Lung (tissue), 12 donors: ENCODE results near the gene MRPL37. TPM values are rescaled to one million over a fixed set of nuclear protein-coding genes. Genes with fewer than 3 reads are reported as not detected.

Source experiments
- ATAC-seq: fragments of 200-7000 bp; cut with Tn5 transposase; one replicate; pipeline ENCODE4 v1.9.1; 2020; ENCODE audit warnings: moderate number of reproducible peaks; ENCODE audit not compliant: insufficient read depth, low FRiP score
- DNase-seq, 3 donors: peaks; one replicate each; pipeline ENCODE4 v3.0.0-alpha.2; 2013 to 2017
- H3K27ac ChIP-seq, 2 donors: one replicate each; pipeline ENCODE4 v1.5.1; 2013; ENCODE audit warnings: mild to moderate bottlenecking in 2 of 2, moderate library complexity in 2 of 2, control low read depth in 1 of 2, inconsistent platforms in 1 of 2, low read depth in 1 of 2, low read length in 1 of 2
- H3K27me3 ChIP-seq, 3 donors: one replicate each; pipeline ENCODE4 v1.5.1; 2013; ENCODE audit warnings: low read length in 2 of 3; ENCODE audit not compliant: control insufficient read depth in 3 of 3, insufficient read depth in 3 of 3
- H3K36me3 ChIP-seq, 4 donors: one replicate each; pipeline ENCODE4 v1.5.1; 2013; ENCODE audit warnings: low read length in 4 of 4, mild to moderate bottlenecking in 1 of 4, moderate library complexity in 1 of 4; ENCODE audit not compliant: control insufficient read depth in 4 of 4, insufficient read depth in 4 of 4
- H3K4me1 ChIP-seq, 5 donors: one replicate each; pipeline ENCODE4 v1.5.1; 2013; ENCODE audit warnings: low read length in 5 of 5, mild to moderate bottlenecking in 2 of 5, moderate library complexity in 1 of 5; ENCODE audit not compliant: control insufficient read depth in 5 of 5, insufficient read depth in 5 of 5
- H3K4me3 ChIP-seq: one replicate; pipeline ENCODE4 v1.5.1; 2013; ENCODE audit warnings: mild to moderate bottlenecking, control low read depth, moderate library complexity
- H3K9ac ChIP-seq, 2 donors: one replicate each; pipeline ENCODE4 v1.5.1; 2013; ENCODE audit warnings: low read length in 2 of 2, control low read depth in 1 of 2; ENCODE audit not compliant: insufficient read depth in 1 of 2
- H3K9me3 ChIP-seq, 4 donors: one replicate each; pipeline ENCODE4 v1.5.1; 2013; ENCODE audit warnings: low read length in 3 of 4, mild to moderate bottlenecking in 1 of 4, moderate library complexity in 1 of 4; ENCODE audit not compliant: control insufficient read depth in 4 of 4, insufficient read depth in 3 of 4
- WGBS, 2 donors: extraction: QIAGEN DNeasy Blood & Tissue Kit; methylation state at CpG; one replicate each; pipeline ENCODE4 v1.1.7; 2013; 5-methylcytosine and 5-hydroxymethylcytosine counted together
- polyA plus RNA-seq, 2 donors: library from polyadenylated mRNA; stranded (reverse); fragments of 200-250 nt; gene quantifications; one replicate each; pipeline ENCODE4 v1.2.1, GENCODE V29; 2013
- total RNA-seq, 2 donors: library from RNA; depleted of rRNA in 1 of 2; stranded (reverse); fragments of >200 nt in 1 of 2; gene quantifications; one replicate each; pipeline ENCODE4 v1.2.1, GENCODE V29; 2014 to 2021
- TF ChIP-seq, protein P1 (sequence below): IDR thresholded peaks from 2 replicates; pipeline ENCODE4 v1.5.1; 2012; ENCODE audit warnings: mild to moderate bottlenecking; ENCODE audit errors: control extremely low read depth, extremely low read depth
- donor health status: control.
- donor health status: control.
- donor health status: Bipolar disorder and iron deficiency.
- donor health status: healthy.
- donor health status: DM: yes; HTN: yes; CAD: no.

Gene MRPL37
- total and polyA plus RNA-seq, 4 donors: 23.9 to 68.5 (median 39.7) TPM

DNA sequence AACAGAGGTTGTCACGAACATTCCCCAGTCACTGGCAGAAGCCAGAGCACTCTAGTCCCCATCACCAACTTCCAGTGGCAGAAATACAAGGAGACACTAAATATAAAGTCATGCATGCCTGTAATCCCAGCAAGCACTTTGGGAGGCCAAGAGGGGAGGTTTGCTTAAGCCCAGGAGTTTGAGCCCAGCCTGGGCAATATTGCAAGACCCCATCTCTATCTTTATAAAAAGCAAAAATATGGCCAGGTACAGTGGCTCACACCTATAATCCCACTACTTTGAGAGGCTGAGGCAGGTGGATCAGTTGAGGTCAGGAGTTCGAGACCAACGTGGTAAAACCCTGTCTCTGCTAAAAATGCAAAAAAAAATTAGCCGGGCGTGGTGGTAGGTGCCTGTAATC, 6.5 kb upstream of the MRPL37 start:
- Histone ChIP-seq H3K9ac (no peak overlapping the region), H3K36me3 (peaks cover 3 to 21% (median 7%) of the 10 kb centered on the region in 4 donors), H3K27ac (no peak overlapping the region), H3K9me3 (no peaks in the 10 kb centered on the region), H3K4me1 (no peaks in the 10 kb centered on the region), H3K27me3 (no peaks in the 10 kb centered on the region), H3K4me3 (no peak overlapping the region)
- TF ChIP-seq, protein P1, sequence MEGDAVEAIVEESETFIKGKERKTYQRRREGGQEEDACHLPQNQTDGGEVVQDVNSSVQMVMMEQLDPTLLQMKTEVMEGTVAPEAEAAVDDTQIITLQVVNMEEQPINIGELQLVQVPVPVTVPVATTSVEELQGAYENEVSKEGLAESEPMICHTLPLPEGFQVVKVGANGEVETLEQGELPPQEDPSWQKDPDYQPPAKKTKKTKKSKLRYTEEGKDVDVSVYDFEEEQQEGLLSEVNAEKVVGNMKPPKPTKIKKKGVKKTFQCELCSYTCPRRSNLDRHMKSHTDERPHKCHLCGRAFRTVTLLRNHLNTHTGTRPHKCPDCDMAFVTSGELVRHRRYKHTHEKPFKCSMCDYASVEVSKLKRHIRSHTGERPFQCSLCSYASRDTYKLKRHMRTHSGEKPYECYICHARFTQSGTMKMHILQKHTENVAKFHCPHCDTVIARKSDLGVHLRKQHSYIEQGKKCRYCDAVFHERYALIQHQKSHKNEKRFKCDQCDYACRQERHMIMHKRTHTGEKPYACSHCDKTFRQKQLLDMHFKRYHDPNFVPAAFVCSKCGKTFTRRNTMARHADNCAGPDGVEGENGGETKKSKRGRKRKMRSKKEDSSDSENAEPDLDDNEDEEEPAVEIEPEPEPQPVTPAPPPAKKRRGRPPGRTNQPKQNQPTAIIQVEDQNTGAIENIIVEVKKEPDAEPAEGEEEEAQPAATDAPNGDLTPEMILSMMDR: no peak
- ATAC-seq (no peak), DNase-seq (no peak)
- 95 to 98% methylated on average over 5 of the region's 5 CpGs for WGBS, 2 donors

DNA sequence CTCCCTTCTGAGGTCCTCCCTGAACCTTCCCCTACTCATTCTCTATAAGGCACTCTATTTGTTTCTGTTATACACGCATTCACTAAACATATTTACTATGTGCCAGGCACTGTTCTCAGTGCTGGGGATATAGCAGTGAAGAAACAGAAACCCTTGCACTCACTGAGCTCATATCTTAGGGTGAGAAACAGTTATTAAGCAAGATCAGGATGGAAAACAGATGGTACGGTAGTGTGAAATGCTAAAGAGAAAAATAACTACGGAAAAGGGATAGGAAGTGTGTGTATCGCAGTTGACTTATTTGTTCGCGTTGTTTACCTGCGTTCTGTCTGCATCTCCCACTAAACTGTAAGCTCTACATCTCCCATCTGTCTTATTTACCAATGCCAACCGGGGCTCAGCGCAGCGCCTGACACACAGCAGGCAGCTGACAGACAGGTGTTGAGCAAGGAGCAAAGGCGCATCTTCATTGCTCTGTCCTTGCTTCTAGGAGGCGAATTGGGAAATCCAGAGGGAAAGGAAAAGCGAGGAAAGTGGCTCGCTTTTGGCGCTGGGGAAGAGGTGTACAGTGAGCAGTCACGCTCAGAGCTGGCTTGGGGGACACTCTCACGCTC, 709 bp upstream of the MRPL37 start:
- H3K4me3 ChIP-seq: peak overlapping the region; percentile 85
- H3K4me1 ChIP-seq: peaks cover 0 to 19% (median 3%) of the 10 kb centered on the region in 5 donors
- TF ChIP-seq, protein P1: no peak
- DNase-seq: peak in 2 of 3 donors; percentile 21 to 38
- H3K9ac ChIP-seq: peak overlapping the region in 1 of 2 donors; percentile 86
- ATAC-seq: no peak
- peak overlapping the region in 1 of 2 donors; percentile 37 for H3K27ac ChIP-seq
- WGBS, 2 donors: 9 to 11% methylated on average over 17 of the region's 17 CpGs
- H3K36me3 ChIP-seq: peaks cover 0 to 9% (median 5%) of the 10 kb centered on the region in 4 donors
- H3K27me3 ChIP-seq: no peaks in the 10 kb centered on the region
- no peaks in the 10 kb centered on the region for H3K9me3 ChIP-seq

DNA sequence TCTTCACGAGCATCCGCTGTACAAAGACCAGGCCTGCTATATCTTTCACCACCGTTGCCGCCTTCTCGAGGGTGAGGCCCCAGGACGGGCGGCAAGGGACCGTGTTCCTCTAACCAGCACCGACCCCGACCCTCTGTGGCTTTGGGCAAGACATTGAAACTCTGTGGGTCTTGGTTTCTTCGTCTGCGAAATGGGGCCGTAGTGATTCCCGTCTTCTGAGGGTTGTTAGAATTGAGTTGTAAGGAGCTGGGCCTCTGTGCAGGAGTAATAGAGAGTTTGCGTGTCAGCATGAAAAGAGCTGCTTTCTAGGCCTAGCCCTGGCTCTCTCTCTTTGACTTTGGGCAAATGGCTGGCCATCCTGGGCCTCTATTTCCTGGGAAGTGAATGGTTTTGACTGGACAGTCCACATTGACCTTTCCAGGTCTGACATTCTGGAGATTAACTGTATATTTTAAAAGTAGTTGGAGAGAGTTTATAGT, 591 bp downstream of the MRPL37 start:
- DNase-seq (no peak), ATAC-seq (no peak)
- Histone ChIP-seq H3K27ac (peak overlapping the region; percentile 62 to 84), H3K4me1 (peaks cover 0 to 19% (median 3%) of the 10 kb centered on the region in 5 donors), H3K9me3 (no peaks in the 10 kb centered on the region), H3K36me3 (peaks cover 8 to 13% (median 10%) of the 10 kb centered on the region in 4 donors), H3K9ac (peak overlapping the region; percentile 73 to 80), H3K4me3 (peak overlapping the region; percentile 85), H3K27me3 (no peaks in the 10 kb centered on the region)
- TF ChIP-seq, protein P1: no peak
- WGBS, 2 donors: 2% methylated on average over 15 of the region's 15 CpGs
